HG03558 (cell line): Measurements from ENCODE around the gene C2orf42.
"Not testable (repeated sequence)": the region's sequence is repeated elsewhere in the genome, so short reads cannot be mapped to it uniquely, and the experiment has no call there.

Source experiments
- ATAC-seq: cut with Tn5 transposase; IDR thresholded peaks from one replicate; pipeline ENCODE4 v1.9.1; 2021; ENCODE audit warnings: moderate number of reproducible peaks; ENCODE audit not compliant: unreplicated experiment; ENCODE audit errors: extremely low read depth

Gene C2orf42

GRCh38 chr2:70190418-70191243 is at the start of gene C2orf42:
Gene C2orf42, minus strand, starts transcription at chr2:70191019. Its CDS starts 9,034 bp downstream, at chr2:70181985.
- ATAC-seq: peak; percentile 57

GRCh38 chr2:70240599-70240998 is 49.8 kb upstream of the C2orf42 start:
- ATAC-seq: no peak

GRCh38 chr2:70233926-70234325 is 43.1 kb upstream of the C2orf42 start:
- ATAC-seq: no peak

- no peak for ATAC-seq
These were observed 36.0 kb upstream of the C2orf42 start for GRCh38 chr2:70226781-70227180.

- ATAC-seq: not testable (repeated sequence)
These were observed 32.5 kb upstream of the C2orf42 start for GRCh38 chr2:70223305-70223704.

- ATAC-seq: no peak
These were observed 24.2 kb upstream of the C2orf42 start for GRCh38 chr2:70214953-70215549.

GRCh38 chr2:70214365-70214764 is 23.5 kb upstream of the C2orf42 start:
- ATAC-seq: no peak

GRCh38 chr2:70212298-70212932 is 21.6 kb upstream of the C2orf42 start:
- no peak for ATAC-seq

GRCh38 chr2:70211595-70211994 is 20.8 kb upstream of the C2orf42 start:
- ATAC-seq: no peak

GRCh38 chr2:70204452-70204851 is 13.6 kb upstream of the C2orf42 start:
- ATAC-seq: no peak

- no peak for ATAC-seq
These were observed 12.3 kb upstream of the C2orf42 start for GRCh38 chr2:70203086-70203485.

GRCh38 chr2:70202236-70202806 is 11.5 kb upstream of the C2orf42 start:
- ATAC-seq: no peak

- ATAC-seq: no peak
These were observed 11.0 kb upstream of the C2orf42 start for GRCh38 chr2:70201831-70202230.

- no peak for ATAC-seq
These were observed 10.5 kb upstream of the C2orf42 start for GRCh38 chr2:70201225-70201768.

- no peak for ATAC-seq
These were observed 8.6 kb upstream of the C2orf42 start for GRCh38 chr2:70199320-70199864.

- no peak for ATAC-seq
These were observed 1.7 kb upstream of the C2orf42 start for GRCh38 chr2:70192516-70192915.

GRCh38 chr2:70191244-70191735 is 471 bp upstream of the C2orf42 start:
- no peak for ATAC-seq

- no peak for ATAC-seq
These were observed 2.4 kb downstream of the C2orf42 start for GRCh38 chr2:70188460-70188859.

- ATAC-seq: not testable (repeated sequence)
These were observed 3.6 kb downstream of the C2orf42 start for GRCh38 chr2:70187170-70187569.

- ATAC-seq: no peak
These were observed 8.1 kb downstream of the C2orf42 start for GRCh38 chr2:70182689-70183088.
